Ectodermal cell (in vitro differentiated cells): ENCODE measurements around the gene ESPL1.
A peak's percentile ranks its signal among the peaks of the same experiment; 100 is the strongest.
"Not testable (repeated sequence)": the region's sequence is repeated elsewhere in the genome, so short reads cannot be mapped to it uniquely, and the experiment has no call there.

Source experiments
- H3K27ac ChIP-seq: 2 replicates; pipeline ENCODE4 v1.7.0; 2013; ENCODE audit warnings: mild to moderate bottlenecking, low read depth, low read length; ENCODE audit not compliant: insufficient read depth, poor library complexity, severe bottlenecking
- H3K27me3 ChIP-seq: 2 replicates; pipeline ENCODE4 v1.7.0; 2013; ENCODE audit warnings: mild to moderate bottlenecking, low read length; ENCODE audit not compliant: insufficient read depth, control insufficient read depth, poor library complexity, severe bottlenecking
- H3K36me3 ChIP-seq: one replicate; pipeline ENCODE4 v1.7.0; 2013; ENCODE audit warnings: low read length; ENCODE audit not compliant: control insufficient read depth, insufficient read depth
- H3K4me1 ChIP-seq: one replicate; pipeline ENCODE4 v1.7.0; 2013; ENCODE audit warnings: low read length; ENCODE audit not compliant: control insufficient read depth, insufficient read depth
- H3K4me3 ChIP-seq: 2 replicates; pipeline ENCODE4 v1.7.0; 2013; ENCODE audit warnings: low read depth, low read length, control low read depth; ENCODE audit not compliant: insufficient read depth
- H3K9me3 ChIP-seq: 2 replicates; pipeline ENCODE4 v1.7.0; 2013; ENCODE audit warnings: mild to moderate bottlenecking, low read length, moderate library complexity; ENCODE audit not compliant: control insufficient read depth
- WGBS, 2 experiments: methylation state at CpG; one replicate each; pipeline ENCODE4 v1.1.7; 2013; ENCODE audit warnings: missing lambda C conversion rate in 2 of 2; 5-methylcytosine and 5-hydroxymethylcytosine counted together

Gene ESPL1

DNA sequence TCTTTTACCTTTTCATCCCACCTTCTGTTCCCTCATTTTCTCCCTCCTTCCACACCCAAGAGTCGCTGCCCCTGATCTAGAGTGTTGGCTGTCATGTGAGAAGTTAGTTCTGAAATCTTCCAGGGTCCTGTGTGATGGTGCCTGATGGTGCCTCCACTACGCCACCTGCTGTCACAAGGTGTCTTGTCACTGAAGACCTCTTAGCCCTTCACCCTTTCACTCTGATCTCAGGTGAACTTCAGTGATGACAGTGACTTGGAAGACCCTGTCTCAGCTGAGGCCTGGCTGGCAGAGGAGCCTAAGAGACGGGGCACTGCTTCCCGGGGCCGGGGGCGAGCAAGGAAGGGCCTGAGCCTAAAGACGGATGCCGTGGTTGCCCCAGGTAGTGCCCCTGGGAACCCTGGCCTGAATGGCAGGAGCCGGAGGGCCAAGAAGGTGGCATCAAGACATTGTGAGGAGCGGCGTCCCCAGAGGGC, 19.7 kb downstream of the ESPL1 start:
- Histone ChIP-seq H3K4me3 (no peak overlapping the region), H3K36me3 (peaks cover 57% of the 10 kb centered on the region), H3K27me3 (no peaks in the 10 kb centered on the region), H3K4me1 (no peaks in the 10 kb centered on the region), H3K27ac (no peak overlapping the region), H3K9me3 (no peaks in the 10 kb centered on the region)
- 82 to 84% methylated on average over 11 of the region's 11 CpGs for WGBS, 2 experiments

DNA sequence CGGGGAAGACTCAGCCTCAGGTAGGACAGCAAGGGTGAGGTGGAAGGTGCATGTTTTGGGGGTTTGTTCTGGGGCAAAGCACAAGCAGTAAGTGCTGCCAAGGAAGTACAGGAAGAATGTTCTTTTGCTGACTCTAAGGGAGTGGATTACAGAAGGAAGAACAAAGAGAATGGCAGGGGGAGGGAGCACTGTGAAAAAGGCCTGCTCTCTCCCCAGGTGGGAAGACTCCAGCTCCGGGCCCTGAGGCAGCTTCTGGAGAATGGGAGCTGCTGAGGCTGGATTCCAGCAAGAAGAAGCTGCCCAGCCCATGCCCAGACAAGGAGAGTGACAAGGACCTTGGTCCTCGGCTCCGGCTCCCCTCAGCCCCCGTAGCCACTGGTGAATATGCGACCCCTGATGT, 20.2 kb downstream of the ESPL1 start:
- no peak overlapping the region for H3K4me3 ChIP-seq
- peaks cover 57% of the 10 kb centered on the region for H3K36me3 ChIP-seq
- 85 to 86% methylated on average over 6 of the region's 6 CpGs for WGBS, 2 experiments
- no peak overlapping the region for H3K27ac ChIP-seq
- no peaks in the 10 kb centered on the region for H3K4me1 ChIP-seq
- no peaks in the 10 kb centered on the region for H3K27me3 ChIP-seq
- H3K9me3 ChIP-seq = no peaks in the 10 kb centered on the region

DNA sequence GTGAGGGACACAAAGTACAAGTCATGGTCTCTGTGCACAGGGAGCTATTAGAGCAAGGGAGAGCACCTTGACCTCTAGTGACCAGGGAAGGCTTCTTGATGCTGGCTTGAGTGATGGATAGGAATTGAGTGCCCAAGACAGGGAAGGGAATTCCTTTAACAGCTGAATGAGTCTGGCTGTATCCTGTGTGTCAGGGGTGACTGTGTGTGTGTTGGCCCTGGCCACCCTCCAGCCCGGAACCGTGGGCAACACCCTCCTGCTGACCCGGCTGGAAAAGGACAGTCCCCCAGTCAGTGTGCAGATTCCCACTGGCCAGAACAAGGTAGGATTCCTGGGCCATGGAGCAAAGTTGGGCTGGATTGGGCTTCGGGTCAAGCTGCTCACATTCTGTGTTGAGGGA, 21.8 kb downstream of the ESPL1 start:
- Histone ChIP-seq H3K36me3 (peaks cover 53% of the 10 kb centered on the region), H3K27ac (no peak overlapping the region)

DNA sequence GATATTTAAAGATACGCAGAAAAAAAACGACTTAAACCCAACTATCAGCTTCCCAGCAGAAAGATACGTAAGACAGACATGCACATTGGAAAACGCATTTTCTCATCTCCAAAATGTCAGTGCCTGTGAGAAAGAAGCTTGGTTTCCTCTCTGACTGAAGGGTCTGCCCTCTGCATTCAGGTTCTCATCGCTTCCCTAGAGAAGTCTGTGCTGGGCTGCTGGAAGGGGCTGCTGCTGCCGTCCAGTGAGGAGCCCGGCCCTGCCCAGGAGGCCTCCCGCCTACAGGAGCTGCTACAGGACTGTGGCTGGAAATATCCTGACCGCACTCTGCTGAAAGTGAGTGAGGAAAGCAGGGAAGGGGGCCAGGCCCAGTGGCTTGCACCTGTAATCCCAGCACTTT, 22.6 kb downstream of the ESPL1 start:
- H3K27ac ChIP-seq = no peak overlapping the region

More for the DNA sequence above, 21.8 kb downstream of the ESPL1 start:
- no peaks in the 10 kb centered on the region for H3K4me1 ChIP-seq
- WGBS, 2 experiments = 93 to 94% methylated on average over 4 of the region's 4 CpGs
- no peaks in the 10 kb centered on the region for H3K27me3 ChIP-seq
- no peaks in the 10 kb centered on the region for H3K9me3 ChIP-seq
- H3K4me3 ChIP-seq = no peak overlapping the region

GRCh38 chr12:53292426-53292825, 24.3 kb downstream of the ESPL1 start:
- H3K36me3 ChIP-seq = peaks cover 42% of the 10 kb centered on the region
- no peaks in the 10 kb centered on the region for H3K27me3 ChIP-seq
- peaks cover 6% of the 10 kb centered on the region for H3K4me1 ChIP-seq
- H3K9me3 ChIP-seq = no peaks in the 10 kb centered on the region
- no peak overlapping the region for H3K27ac ChIP-seq
- no peak overlapping the region for H3K4me3 ChIP-seq

More for the DNA sequence above, 22.6 kb downstream of the ESPL1 start:
- H3K9me3 ChIP-seq = no peaks in the 10 kb centered on the region
- WGBS, 2 experiments = 93 to 97% methylated on average over 7 to 8 of the region's 9 CpGs
- no peaks in the 10 kb centered on the region for H3K27me3 ChIP-seq
- no peaks in the 10 kb centered on the region for H3K4me1 ChIP-seq
- no peak overlapping the region for H3K4me3 ChIP-seq
- peaks cover 49% of the 10 kb centered on the region for H3K36me3 ChIP-seq

GRCh38 chr12:53295070-53295890, 27.2 kb downstream of the ESPL1 start, which contains the start of gene PFDN5:
TSS of gene PFDN5 (plus strand) at chr12:53295542. CDS start at chr12:53295568, 26 bp downstream.
- H3K27me3 ChIP-seq = no peaks in the 10 kb centered on the region
- H3K27ac ChIP-seq = peak within 1 kb of the TSS; percentile 52
- H3K4me1 ChIP-seq = peaks cover 12% of the 10 kb centered on the region
- H3K4me3 ChIP-seq = peak within 1 kb of the TSS; percentile 99
- WGBS, 2 experiments = 3% methylated on average over 42 of the region's 42 CpGs
- H3K9me3 ChIP-seq = no peaks in the 10 kb centered on the region
- peaks cover 37% of the 10 kb centered on the region for H3K36me3 ChIP-seq

DNA sequence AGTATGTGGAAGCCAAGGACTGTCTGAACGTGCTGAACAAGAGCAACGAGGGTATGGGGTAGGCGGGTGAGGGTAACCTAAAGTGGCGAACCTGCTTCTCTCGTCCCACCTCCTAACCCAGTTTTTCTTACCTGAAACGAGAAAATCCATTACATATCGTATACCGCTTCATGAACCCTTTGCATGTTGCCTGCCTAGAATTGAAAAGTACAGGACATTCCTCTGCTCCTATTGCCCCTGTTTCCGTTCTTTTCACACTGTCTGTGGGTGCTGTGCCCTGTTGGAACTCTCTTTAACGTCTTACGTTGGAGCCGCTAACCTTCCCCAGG, 27.8 kb downstream of the ESPL1 start:
- H3K4me1 ChIP-seq = peaks cover 12% of the 10 kb centered on the region
- peaks cover 35% of the 10 kb centered on the region for H3K36me3 ChIP-seq
- H3K27ac ChIP-seq = peak overlapping the region; percentile 12
- peak overlapping the region; percentile 99 for H3K4me3 ChIP-seq
- no peaks in the 10 kb centered on the region for H3K27me3 ChIP-seq
- H3K9me3 ChIP-seq = no peaks in the 10 kb centered on the region
- WGBS, 2 experiments = 6 to 7% methylated on average over 12 of the region's 12 CpGs

- peaks cover 12% of the 10 kb centered on the region for H3K4me1 ChIP-seq
- peaks cover 29% of the 10 kb centered on the region for H3K36me3 ChIP-seq
- 93 to 95% methylated on average over 10 of the region's 10 CpGs for WGBS, 2 experiments
Observed at GRCh38 chr12:53297106-53297505, 29.0 kb downstream of the ESPL1 start.

DNA sequence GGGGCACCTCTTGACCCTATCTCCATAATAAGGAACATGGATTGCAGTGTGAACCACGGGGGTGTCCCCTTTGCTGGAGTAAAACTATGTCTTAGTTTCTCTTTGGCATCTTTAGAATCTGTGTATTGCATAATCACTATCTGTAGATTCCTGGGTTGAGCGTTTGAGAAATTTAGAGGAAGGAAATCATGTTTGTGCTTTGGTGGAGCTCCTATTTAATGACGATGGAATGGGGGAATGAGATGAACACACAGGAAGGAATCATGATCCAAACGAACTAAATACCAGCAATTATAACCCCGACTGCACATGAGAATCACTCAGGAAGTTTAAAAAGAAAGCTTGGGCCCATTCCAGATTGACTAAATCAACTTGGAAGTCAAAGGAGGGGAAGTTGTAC, 30.1 kb downstream of the ESPL1 start:
- H3K9me3 ChIP-seq = no peaks in the 10 kb centered on the region
- H3K4me3 ChIP-seq = no peak overlapping the region
- peaks cover 12% of the 10 kb centered on the region for H3K4me1 ChIP-seq
- 98 to 100% methylated on average over 3 to 5 of the region's 5 CpGs for WGBS, 2 experiments
- H3K27ac ChIP-seq = no peak overlapping the region
- no peaks in the 10 kb centered on the region for H3K27me3 ChIP-seq
- H3K36me3 ChIP-seq = peaks cover 24% of the 10 kb centered on the region

More at GRCh38 chr12:53297106-53297505, 29.0 kb downstream of the ESPL1 start:
- H3K27me3 ChIP-seq, H3K4me3 ChIP-seq, H3K9me3 ChIP-seq, H3K27ac ChIP-seq: not testable (repeated sequence)

DNA sequence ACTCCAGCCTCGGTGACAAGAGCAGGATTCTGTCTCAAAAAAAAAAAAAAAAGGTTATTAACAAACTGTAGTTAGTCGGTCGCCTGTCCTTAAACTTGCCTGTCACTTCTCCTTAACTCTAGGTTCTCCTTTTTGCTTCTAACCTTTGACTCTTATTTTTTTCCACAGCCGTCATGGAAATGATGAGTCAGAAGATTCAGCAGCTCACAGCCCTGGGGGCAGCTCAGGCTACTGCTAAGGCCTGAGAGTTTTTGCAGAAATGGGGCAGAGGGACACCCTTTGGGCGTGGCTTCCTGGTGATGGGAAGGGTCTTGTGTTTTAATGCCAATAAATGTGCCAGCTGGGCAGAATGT, 31.0 kb downstream of the ESPL1 start:
- Histone ChIP-seq H3K27ac (peak overlapping the region; percentile 73), H3K36me3 (peaks cover 23% of the 10 kb centered on the region), H3K4me1 (peaks cover 12% of the 10 kb centered on the region), H3K27me3 (no peaks in the 10 kb centered on the region), H3K4me3 (peak overlapping the region; percentile 78), H3K9me3 (no peaks in the 10 kb centered on the region)
- WGBS, 2 experiments = 90 to 95% methylated on average over 5 of the region's 5 CpGs
